Activated T-cell treated with anti-CD3 and anti-CD28 coated beads, Interleukin-2, amount 50 U/mL, for 4 hours (primary cell): ENCODE data around the gene ITPRIPL2. TPM values are rescaled to one million over a fixed set of nuclear protein-coding genes. Genes with fewer than 3 reads are reported as not detected.

Source experiments
- ATAC-seq, 2 donors: fragments of 200-7000 bp; cut with Tn5 transposase; one replicate each; pipeline ENCODE4 v1.10.0; 2021
- DNase-seq: peaks from one replicate; pipeline ENCODE4 v3.0.0-alpha.2; 2020
- H3K27me3 Mint-ChIP-seq: one replicate; pipeline ENCODE4 v1.8.0; 2021; ENCODE audit warnings: low read depth, mixed read lengths
- H3K36me3 Mint-ChIP-seq: one replicate; pipeline ENCODE4 v1.8.0; 2022; ENCODE audit warnings: mixed read lengths; ENCODE audit not compliant: insufficient read depth
- H3K4me1 Mint-ChIP-seq: one replicate; pipeline ENCODE4 v1.8.0; 2021; ENCODE audit warnings: low read depth, mixed read lengths
- H3K4me3 Mint-ChIP-seq: one replicate; pipeline ENCODE4 v1.8.0; 2021; ENCODE audit warnings: mild to moderate bottlenecking, moderate library complexity, mixed read lengths
- H3K9me3 Mint-ChIP-seq: one replicate; pipeline ENCODE4 v1.8.0; 2021; ENCODE audit warnings: mixed read lengths
- total RNA-seq, 3 donors: library from RNA; stranded (reverse); gene quantifications; one replicate each; pipeline ENCODE4 v1.2.1, GENCODE V29; 2021

Gene ITPRIPL2
- total RNA-seq, 3 donors from 2014 or later: 6.0 to 12.3 (median 7.8) TPM

- ATAC-seq (peak; percentile 99), DNase-seq (peak; percentile 72)
- Mint-ChIP-seq H3K36me3 (peaks cover 5% of the 10 kb centered on the region), H3K4me3 (peak overlapping the region; percentile 54), H3K9me3 (peaks cover 1% of the 10 kb centered on the region), H3K4me1 (peaks cover 5% of the 10 kb centered on the region), H3K27me3 (peaks cover 5% of the 10 kb centered on the region)
Observed at GRCh38 chr16:19086322-19087199, 27.2 kb upstream of the ITPRIPL2 start.

DNA sequence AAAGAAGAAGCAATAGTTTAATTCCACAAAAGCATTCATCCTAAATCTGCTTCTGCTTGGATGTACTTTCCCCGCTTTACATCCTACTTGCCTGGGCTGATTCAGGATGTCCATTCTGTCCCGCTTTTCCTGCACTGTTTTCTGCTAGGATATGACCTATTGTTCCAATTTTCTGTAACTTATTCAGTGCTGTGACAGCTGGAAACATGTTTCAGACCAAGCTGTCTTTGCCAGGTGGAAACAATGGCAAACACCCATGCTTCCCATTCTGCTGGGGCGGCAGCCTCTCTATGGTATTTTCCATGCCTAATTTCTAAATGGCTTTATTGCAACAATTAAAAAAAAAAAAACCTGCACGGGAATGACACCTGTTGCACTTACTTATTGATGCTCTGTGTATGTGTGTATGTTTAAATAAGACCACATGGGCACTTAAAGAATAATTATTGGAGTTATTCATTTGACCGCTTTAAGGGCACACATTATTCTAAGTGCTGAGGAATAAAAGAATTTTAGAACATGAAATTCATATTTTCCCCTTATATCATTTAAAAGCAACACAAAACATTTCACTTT is 25.3 kb upstream of the ITPRIPL2 start:
- no peaks in the 10 kb centered on the region for H3K36me3 Mint-ChIP-seq
- H3K27me3 Mint-ChIP-seq: peaks cover 5% of the 10 kb centered on the region
- peaks cover 4% of the 10 kb centered on the region for H3K9me3 Mint-ChIP-seq
- DNase-seq (no peak), ATAC-seq (no peak)
- no peak overlapping the region for H3K4me3 Mint-ChIP-seq
- H3K4me1 Mint-ChIP-seq: peaks cover 5% of the 10 kb centered on the region

DNA sequence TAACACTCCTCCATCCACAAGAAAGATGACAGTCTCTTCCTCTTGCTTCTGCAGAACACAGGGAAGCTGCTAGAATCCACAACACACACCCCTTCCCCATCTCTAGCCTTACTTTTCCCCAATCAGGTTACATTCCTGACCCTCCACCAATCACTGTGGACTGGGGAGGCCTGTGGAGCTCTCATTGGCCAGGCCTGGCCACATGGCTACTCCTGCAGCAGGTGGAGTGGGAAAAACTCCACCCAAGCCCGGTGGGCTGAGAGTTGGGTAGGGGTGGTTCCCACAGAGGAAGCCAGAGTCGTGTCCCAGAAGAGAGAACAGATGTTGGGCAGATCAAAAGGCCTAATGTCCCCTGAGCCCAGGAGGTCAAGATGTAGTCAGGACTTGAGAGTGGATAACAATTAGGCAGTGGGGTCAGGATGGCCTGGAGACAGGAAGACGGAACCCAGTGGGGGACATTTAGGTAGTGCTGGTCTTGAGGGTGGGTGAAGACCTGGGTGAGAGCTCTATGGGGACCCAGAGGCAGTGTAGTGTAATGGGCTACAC is 24.3 kb upstream of the ITPRIPL2 start:
- ATAC-seq (no peak), DNase-seq (no peak)
- Mint-ChIP-seq H3K4me3 (no peak overlapping the region), H3K36me3 (no peaks in the 10 kb centered on the region), H3K9me3 (peaks cover 4% of the 10 kb centered on the region), H3K27me3 (peaks cover 5% of the 10 kb centered on the region), H3K4me1 (peaks cover 5% of the 10 kb centered on the region)

- DNase-seq (no peak), ATAC-seq (no peak)
- Mint-ChIP-seq H3K9me3 (peaks cover 4% of the 10 kb centered on the region), H3K4me3 (no peak overlapping the region), H3K4me1 (peaks cover 8% of the 10 kb centered on the region), H3K36me3 (no peaks in the 10 kb centered on the region), H3K27me3 (peaks cover 5% of the 10 kb centered on the region)
Observed at GRCh38 chr16:19090916-19091315, 22.8 kb upstream of the ITPRIPL2 start.

DNA sequence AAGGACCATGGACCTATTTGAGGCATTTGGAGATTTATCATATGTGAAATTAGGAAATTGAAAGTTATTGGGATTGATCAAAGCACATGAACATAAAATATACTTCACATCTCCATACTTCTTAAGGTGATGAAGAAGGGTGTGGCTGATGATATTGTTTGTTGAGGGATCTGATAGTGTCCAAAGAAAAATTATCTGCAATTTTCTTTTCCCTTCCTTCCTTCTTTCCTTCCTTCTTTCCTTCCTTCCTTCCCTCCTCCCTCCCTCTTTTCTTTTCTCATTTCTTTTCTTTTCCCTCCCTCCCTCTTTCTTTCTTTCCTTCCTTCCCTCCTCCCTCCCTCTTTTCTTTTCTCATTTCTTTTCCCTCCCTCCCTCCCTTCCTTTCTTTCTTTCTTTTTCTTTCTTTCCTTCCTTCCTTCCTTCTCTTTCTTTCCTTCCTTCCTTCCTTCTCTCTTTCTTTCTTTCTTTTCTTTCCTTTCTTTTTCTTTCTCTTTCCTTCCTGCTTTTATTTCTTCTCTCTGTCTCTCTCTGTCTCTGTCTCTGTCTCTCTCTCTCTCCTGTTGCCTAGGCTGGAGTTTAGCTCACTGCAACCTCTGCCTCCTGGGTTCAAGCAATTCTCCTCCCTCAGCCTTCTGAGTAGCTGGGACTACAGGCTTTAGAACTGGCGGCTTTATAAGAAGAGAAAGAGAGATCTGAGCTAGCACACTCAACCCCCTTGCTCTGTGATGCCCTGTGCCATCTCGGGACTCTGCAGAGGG is 20.9 kb upstream of the ITPRIPL2 start:
- ATAC-seq (no peak), DNase-seq (no peak)
- Mint-ChIP-seq H3K27me3 (no peaks in the 10 kb centered on the region), H3K9me3 (peaks cover 4% of the 10 kb centered on the region), H3K4me3 (no peak overlapping the region), H3K36me3 (no peaks in the 10 kb centered on the region), H3K4me1 (peaks cover 5% of the 10 kb centered on the region)

- H3K4me3 Mint-ChIP-seq: no peak overlapping the region
- H3K36me3 Mint-ChIP-seq: no peaks in the 10 kb centered on the region
Observed at GRCh38 chr16:19093631-19094541, 19.9 kb upstream of the ITPRIPL2 start.

DNA sequence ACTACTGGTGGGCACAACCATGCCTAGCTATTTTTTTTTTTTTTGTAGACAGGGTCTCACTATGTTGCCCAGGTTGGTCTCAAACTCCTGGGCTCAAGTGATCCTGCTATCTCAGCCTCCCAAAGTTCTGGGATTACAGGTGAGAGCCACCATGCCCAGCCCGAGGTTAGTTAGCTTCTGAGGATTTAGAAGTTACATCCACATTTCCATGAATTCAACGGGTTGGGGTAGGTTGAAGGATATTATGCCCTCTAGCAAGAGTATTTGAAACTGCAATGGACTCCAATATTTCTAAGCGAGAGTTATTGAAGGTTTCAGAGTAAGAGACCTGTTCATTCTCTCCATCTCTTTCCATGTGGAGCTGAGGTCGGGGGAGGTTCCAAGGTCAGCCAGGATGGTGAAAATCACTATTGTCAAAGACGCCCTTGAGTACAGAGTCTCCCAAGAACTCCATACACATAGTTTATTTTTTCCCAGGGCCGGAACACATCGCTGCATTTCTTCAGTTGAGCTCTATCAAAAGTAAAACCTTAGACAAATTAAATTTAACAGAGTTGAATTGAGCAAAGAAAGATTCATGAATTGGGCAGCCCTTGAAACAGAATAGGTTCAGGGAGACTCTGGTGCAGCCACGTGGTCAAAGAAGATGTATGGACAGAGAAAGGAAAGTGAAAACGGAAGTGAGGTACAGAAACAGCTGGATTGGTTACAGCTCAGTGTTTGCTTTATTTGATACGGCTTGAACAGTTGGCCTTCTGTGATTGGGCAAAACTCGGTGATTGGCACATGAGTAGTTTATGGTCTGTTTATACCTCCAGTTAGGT is 19.0 kb upstream of the ITPRIPL2 start:
- H3K4me1 Mint-ChIP-seq: peaks cover 5% of the 10 kb centered on the region
- H3K9me3 Mint-ChIP-seq: peaks cover 10% of the 10 kb centered on the region
- H3K36me3 Mint-ChIP-seq: no peaks in the 10 kb centered on the region
- DNase-seq (no peak), ATAC-seq (no peak)
- H3K27me3 Mint-ChIP-seq: no peaks in the 10 kb centered on the region
- no peak overlapping the region for H3K4me3 Mint-ChIP-seq

More at GRCh38 chr16:19093631-19094541, 19.9 kb upstream of the ITPRIPL2 start:
- DNase-seq (no peak), ATAC-seq (no peak)
- no peaks in the 10 kb centered on the region for H3K27me3 Mint-ChIP-seq
- peaks cover 5% of the 10 kb centered on the region for H3K4me1 Mint-ChIP-seq
- peaks cover 10% of the 10 kb centered on the region for H3K9me3 Mint-ChIP-seq

- ATAC-seq (no peak), DNase-seq (no peak)
Observed at GRCh38 chr16:19095654-19096053, 18.1 kb upstream of the ITPRIPL2 start.

GRCh38 chr16:19098173-19098572 is 15.6 kb upstream of the ITPRIPL2 start:
- DNase-seq (no peak), ATAC-seq (no peak)

More at GRCh38 chr16:19095654-19096053, 18.1 kb upstream of the ITPRIPL2 start:
- no peak overlapping the region for H3K4me3 Mint-ChIP-seq
- peaks cover 5% of the 10 kb centered on the region for H3K4me1 Mint-ChIP-seq
- no peaks in the 10 kb centered on the region for H3K36me3 Mint-ChIP-seq
- peaks cover 10% of the 10 kb centered on the region for H3K9me3 Mint-ChIP-seq
- H3K27me3 Mint-ChIP-seq: no peaks in the 10 kb centered on the region

GRCh38 chr16:19102187-19102872 is 11.4 kb upstream of the ITPRIPL2 start:
- ATAC-seq (no peak), DNase-seq (no peak)
- H3K36me3 Mint-ChIP-seq: no peaks in the 10 kb centered on the region
- peaks cover 6% of the 10 kb centered on the region for H3K27me3 Mint-ChIP-seq
- H3K9me3 Mint-ChIP-seq: peaks cover 6% of the 10 kb centered on the region
- H3K4me1 Mint-ChIP-seq: no peaks in the 10 kb centered on the region
- H3K4me3 Mint-ChIP-seq: no peak overlapping the region

More at GRCh38 chr16:19098173-19098572, 15.6 kb upstream of the ITPRIPL2 start:
- no peak overlapping the region for H3K4me3 Mint-ChIP-seq
- H3K36me3 Mint-ChIP-seq: no peaks in the 10 kb centered on the region
- H3K4me1 Mint-ChIP-seq: peaks cover 5% of the 10 kb centered on the region
- H3K27me3 Mint-ChIP-seq: no peaks in the 10 kb centered on the region
- peaks cover 6% of the 10 kb centered on the region for H3K9me3 Mint-ChIP-seq

DNA sequence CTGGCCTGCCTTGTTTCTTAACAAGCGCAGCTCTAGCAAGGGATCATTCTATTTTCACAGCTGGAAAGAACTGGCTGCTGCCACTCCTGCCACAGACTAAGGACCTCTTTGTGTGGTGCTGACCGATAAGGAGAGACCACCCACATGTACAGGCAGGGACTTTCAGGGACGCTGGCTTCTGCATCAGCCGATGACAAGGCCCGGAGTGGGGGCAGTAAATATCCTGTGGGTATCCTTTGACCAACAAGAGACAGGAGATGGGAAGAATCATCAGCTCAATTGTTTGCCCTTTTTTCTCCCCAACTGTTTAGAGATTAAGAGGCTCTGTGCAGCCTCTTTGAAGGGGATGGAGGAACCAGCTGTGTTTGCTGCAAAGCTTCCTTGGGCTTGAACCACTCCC is 9.2 kb upstream of the ITPRIPL2 start:
- no peaks in the 10 kb centered on the region for H3K9me3 Mint-ChIP-seq
- H3K4me1 Mint-ChIP-seq: peaks cover 2% of the 10 kb centered on the region
- peaks cover 6% of the 10 kb centered on the region for H3K27me3 Mint-ChIP-seq
- no peak for DNase-seq
- no peaks in the 10 kb centered on the region for H3K36me3 Mint-ChIP-seq
- H3K4me3 Mint-ChIP-seq: no peak overlapping the region
- ATAC-seq: no peak

DNA sequence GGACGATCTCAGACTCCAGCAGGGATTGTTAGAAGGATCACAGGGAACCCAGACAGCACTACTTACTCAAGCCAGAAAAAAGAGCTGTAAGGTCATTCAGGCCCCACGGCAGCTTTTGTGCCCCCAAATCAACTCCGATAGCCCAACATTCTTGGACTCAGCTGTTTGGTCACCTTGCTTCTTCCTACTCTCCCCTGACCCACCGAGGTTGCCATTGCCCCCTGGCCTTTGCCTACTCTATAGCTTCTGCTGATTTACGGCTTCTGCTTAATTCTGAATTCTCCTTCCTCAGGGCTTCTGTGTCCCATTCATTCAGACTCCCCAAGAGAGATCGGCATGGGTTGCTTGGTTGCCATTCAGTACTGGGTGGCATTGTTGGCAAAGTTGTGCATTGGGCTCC is 8.6 kb upstream of the ITPRIPL2 start:
- ATAC-seq (no peak), DNase-seq (no peak)
- Mint-ChIP-seq H3K4me1 (peaks cover 2% of the 10 kb centered on the region), H3K36me3 (no peaks in the 10 kb centered on the region), H3K27me3 (peaks cover 6% of the 10 kb centered on the region), H3K4me3 (no peak overlapping the region), H3K9me3 (no peaks in the 10 kb centered on the region)
